Measurements from ENCODE around the gene HKDC1.
A peak's percentile ranks its signal among the peaks of the same experiment; 100 is the strongest.
"Not testable (repeated sequence)": the region's sequence is repeated elsewhere in the genome, so short reads cannot be mapped to it uniquely, and the experiment has no call there.

HKDC1 gene, protein sequence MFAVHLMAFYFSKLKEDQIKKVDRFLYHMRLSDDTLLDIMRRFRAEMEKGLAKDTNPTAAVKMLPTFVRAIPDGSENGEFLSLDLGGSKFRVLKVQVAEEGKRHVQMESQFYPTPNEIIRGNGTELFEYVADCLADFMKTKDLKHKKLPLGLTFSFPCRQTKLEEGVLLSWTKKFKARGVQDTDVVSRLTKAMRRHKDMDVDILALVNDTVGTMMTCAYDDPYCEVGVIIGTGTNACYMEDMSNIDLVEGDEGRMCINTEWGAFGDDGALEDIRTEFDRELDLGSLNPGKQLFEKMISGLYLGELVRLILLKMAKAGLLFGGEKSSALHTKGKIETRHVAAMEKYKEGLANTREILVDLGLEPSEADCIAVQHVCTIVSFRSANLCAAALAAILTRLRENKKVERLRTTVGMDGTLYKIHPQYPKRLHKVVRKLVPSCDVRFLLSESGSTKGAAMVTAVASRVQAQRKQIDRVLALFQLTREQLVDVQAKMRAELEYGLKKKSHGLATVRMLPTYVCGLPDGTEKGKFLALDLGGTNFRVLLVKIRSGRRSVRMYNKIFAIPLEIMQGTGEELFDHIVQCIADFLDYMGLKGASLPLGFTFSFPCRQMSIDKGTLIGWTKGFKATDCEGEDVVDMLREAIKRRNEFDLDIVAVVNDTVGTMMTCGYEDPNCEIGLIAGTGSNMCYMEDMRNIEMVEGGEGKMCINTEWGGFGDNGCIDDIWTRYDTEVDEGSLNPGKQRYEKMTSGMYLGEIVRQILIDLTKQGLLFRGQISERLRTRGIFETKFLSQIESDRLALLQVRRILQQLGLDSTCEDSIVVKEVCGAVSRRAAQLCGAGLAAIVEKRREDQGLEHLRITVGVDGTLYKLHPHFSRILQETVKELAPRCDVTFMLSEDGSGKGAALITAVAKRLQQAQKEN

DNA sequence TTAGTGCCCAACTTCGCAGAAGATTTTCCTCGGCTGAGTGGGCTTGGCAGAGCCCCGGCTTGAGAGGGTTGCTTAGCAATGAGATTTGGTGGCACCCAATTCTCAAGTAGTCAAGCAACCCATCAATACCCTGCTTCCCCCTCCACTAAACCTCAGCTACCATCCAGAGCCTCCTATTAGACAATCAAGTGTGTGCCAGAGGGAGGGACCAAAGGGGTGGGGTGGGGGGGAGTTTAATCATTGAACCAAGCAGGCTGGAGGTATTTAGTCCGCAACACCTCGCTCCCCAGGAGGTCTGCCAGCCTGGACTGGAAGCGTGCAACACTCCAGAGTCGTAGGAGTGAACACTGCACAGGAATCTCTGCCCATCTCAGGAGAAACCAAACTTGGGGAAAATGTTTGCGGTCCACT lies at the start of gene HKDC1:
Gene HKDC1 (plus strand): TSS at position 292 of the 411 bp plus-strand sequence. CDS start 104 bp downstream, at position 396.
- H3K4me3 ChIP-seq (ENCODE audit: control insufficient read depth, low read depth, low read length) = no peak within 1 kb of the TSS
- TF ChIP-seq, protein P1, sequence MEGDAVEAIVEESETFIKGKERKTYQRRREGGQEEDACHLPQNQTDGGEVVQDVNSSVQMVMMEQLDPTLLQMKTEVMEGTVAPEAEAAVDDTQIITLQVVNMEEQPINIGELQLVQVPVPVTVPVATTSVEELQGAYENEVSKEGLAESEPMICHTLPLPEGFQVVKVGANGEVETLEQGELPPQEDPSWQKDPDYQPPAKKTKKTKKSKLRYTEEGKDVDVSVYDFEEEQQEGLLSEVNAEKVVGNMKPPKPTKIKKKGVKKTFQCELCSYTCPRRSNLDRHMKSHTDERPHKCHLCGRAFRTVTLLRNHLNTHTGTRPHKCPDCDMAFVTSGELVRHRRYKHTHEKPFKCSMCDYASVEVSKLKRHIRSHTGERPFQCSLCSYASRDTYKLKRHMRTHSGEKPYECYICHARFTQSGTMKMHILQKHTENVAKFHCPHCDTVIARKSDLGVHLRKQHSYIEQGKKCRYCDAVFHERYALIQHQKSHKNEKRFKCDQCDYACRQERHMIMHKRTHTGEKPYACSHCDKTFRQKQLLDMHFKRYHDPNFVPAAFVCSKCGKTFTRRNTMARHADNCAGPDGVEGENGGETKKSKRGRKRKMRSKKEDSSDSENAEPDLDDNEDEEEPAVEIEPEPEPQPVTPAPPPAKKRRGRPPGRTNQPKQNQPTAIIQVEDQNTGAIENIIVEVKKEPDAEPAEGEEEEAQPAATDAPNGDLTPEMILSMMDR (IDR thresholded peaks at IDR 0.05; ENCODE audit: control insufficient read depth, insufficient read depth, low read depth, low read length, missing control alignments) = no peak
- no peak for DNase-seq (ENCODE audit: low read depth)

DNA sequence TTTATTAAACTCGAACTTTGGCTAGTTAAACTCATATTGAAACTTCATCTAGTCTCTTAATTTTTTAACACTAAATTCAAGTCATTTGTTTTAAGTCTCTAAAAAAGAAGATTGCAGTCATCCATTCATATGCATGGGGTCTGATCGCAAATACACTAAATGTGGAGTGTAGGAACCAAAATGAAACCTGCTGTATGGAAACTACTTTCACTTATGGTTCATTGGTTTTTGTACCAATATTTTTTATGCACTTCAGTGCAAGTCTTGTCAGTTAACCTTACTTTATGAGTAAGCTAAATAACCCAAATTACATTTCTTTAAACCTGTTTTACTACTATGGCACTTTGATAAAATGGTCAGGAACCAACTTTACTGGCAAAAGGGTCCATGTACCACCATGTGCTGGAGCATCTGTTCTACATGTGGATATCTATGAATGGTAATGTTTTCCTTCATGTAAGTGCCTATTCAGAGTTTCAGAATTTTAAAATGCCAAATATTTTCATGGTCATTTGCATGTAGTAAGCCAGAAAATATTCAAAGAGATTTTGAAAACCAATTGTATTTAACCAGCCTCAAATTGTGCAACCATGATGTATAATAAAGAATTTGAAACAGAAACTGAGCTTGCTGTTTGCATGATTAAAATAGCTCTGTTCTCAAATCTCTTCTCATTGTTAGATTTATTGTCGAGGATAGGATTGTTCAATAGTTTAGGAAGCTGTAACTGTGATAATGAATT lies 47.7 kb upstream of the HKDC1 start:
- DNase-seq (ENCODE audit: low read depth) = no peak
- TF ChIP-seq, protein P1 (IDR thresholded peaks at IDR 0.05; ENCODE audit: control insufficient read depth, insufficient read depth, low read depth, low read length, missing control alignments) = no peak
- no peak overlapping the region for H3K4me3 ChIP-seq (ENCODE audit: control insufficient read depth, low read depth, low read length)

DNA sequence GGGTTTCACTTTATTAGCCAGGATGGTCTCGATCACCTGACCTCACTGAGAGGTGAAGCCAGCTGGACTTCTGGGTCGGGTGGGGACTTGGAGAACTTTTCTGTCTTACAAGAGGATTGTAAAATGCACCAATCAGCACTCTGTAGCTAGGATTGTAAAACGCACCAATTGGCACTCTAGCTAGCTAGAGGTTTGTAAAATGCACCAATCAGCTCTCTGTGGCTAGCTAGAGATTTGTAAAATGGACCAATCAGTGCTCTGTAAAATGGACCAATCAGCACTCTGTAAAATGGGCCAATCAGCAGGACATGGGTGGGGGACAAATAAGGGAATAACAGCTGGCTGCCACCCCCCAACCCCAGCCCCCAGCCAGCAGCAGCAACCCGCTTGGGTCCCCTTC lies 44.8 kb upstream of the HKDC1 start:
- not testable (repeated sequence) for DNase-seq (ENCODE audit: low read depth); H3K4me3 ChIP-seq (ENCODE audit: control insufficient read depth, low read depth, low read length)

DNA sequence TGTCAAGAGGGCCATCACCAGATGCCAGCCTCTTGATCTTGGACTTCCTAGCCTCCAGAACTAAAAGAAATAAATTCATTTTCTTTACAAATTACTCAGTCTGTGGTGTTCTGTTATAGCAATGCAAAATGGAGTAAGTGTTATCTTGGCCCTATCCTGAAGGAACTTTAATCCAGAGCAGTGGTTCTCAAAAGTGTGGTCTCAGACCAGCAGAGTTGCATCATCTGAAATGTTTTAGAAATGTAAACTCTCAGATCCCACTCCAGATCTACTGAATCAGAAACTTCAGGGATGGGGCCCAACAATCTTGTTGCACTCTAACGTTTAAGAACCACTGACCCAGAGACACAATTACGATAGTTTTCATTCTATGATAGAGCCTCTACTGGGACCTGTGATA lies 43.3 kb upstream of the HKDC1 start:
- no peak overlapping the region for H3K4me3 ChIP-seq (ENCODE audit: control insufficient read depth, low read depth, low read length)
- TF ChIP-seq, protein P1 (IDR thresholded peaks at IDR 0.05; ENCODE audit: control insufficient read depth, insufficient read depth, low read depth, low read length, missing control alignments) = no peak

DNA sequence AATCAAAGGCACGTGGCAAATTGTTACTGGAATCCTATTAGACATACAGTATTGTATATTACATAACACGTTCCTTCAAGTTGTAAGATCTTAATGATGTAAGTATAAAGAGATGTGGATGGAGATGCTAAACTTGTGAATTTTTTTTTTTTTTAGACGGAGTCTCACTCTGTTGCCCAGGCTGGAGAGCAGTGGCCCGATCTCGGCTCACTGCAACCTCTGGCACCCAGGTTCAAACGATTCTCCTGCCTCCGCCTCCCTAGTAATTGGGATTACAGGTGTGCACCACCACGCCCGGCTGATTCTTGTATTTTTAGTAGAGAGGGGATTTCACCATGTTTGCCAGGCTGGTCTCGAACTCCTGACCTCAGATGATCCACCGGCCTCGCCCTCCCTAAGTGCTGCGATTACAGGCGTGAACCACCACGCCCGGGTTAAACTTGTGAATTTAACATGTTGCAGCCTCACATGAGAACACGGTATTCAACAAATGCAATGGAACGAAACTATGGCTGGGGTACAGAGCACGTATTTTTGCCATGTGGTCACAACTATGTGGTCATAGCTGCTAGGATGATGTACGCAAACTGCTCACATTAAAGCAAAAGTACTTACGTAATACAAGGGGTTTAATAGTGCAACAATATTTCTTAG lies 40.9 kb upstream of the HKDC1 start:
- peak; percentile 5 for DNase-seq (ENCODE audit: low read depth)
- H3K4me3 ChIP-seq (ENCODE audit: control insufficient read depth, low read depth, low read length) = peak overlapping the region; percentile 96
- TF ChIP-seq, protein P1 (IDR thresholded peaks at IDR 0.05; ENCODE audit: control insufficient read depth, insufficient read depth, low read depth, low read length, missing control alignments) = no peak

More for the DNA sequence above, 43.3 kb upstream of the HKDC1 start:
- DNase-seq (ENCODE audit: low read depth) = no peak

DNA sequence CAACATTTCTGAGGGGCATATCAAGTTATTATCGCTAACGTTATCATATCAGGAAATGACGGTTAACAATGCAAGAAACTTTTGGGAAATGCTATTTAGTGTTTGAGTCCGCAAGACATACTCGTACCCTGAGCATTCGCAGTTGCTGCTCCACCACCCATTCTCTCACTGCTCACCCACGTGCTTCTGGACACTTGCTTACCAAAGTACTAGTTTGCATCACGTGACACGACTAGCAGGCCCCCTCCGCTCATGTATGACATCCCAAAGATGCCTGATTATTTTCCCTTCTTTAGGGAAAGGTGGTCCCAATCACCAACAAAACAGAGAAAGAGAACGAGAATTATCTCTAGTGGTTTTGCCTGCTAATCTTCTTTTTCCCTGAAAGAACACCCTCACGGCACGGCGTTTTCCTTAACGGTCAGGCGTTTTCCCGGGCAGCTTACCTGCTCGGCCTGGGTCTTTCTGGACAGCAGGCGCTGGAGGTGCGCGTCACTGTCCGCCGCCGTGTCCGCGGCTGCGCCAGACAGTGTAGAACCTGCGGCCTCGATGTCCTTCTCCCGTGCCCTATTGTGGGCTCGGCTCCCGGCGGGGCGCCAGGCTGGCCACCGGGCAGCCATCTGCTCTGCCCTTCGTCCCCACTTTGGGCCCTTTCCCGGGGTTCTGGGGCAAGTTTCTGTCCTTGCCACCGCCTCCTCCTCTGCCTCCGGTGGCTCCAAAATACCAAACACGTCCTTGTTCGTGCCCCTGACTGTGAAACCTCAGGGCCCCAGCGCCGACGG lies 40.2 kb upstream of the HKDC1 start, which contains the start of gene SUPV3L1:
Gene SUPV3L1 (plus strand): TSS at position 492 of the 782 bp plus-strand sequence. CDS start 58 bp downstream, at position 550.
- TF ChIP-seq, protein P1 (IDR thresholded peaks at IDR 0.05; ENCODE audit: control insufficient read depth, insufficient read depth, low read depth, low read length, missing control alignments) = no peak
- DNase-seq (ENCODE audit: low read depth) = peak; percentile 93
- H3K4me3 ChIP-seq (ENCODE audit: control insufficient read depth, low read depth, low read length) = peak within 1 kb of the TSS; percentile 96
